H1 (cell line): ENCODE data around the gene PPP1R9A. TPM values are rescaled to one million over a fixed set of nuclear protein-coding genes. Genes with fewer than 3 reads are reported as not detected.

Experiments
- FOSL1 ChIP-seq: IDR thresholded peaks from 2 replicates; pipeline ENCODE4 v1.6.1; 2011; ENCODE audit warnings: mild to moderate bottlenecking, low read depth, low read length, moderate library complexity; ENCODE audit not compliant: insufficient read depth
- polyA plus RNA-seq, 7 experiments: library from polyadenylated mRNA; depleted of rRNA in 3 of 7; stranded (reverse) in 5 of 7; unstranded in 2 of 7; fragments of >200 nt in 5 of 7; fragments of 200-250 nt in 2 of 7; gene quantifications; 1 replicate in 5 of 7; 2 replicates in 1 of 7; 4 replicates in 1 of 7; pipeline versions ENCODE4 v1.2.1 to v1.2.3, GENCODE V29; 2011 to 2013; ENCODE audit warnings: missing spikeins in 2 of 7, mixed read lengths in 2 of 7
- total RNA-seq: library from RNA; stranded (reverse); fragmentation: NEBNext Ultra II Directional; extraction: Animal tissue kit (Norgen Biotek cat#: 25700); gene quantifications from 2 replicates; pipeline ENCODE4 v1.2.1, GENCODE V29; 2021

The PPP1R9A gene
- total and polyA plus RNA-seq, 2 of the 8 experiments (the other 6 are each of a cell fraction or from before 2014, with no cell fraction given), result 3.0 to 20.3 TPM

DNA sequence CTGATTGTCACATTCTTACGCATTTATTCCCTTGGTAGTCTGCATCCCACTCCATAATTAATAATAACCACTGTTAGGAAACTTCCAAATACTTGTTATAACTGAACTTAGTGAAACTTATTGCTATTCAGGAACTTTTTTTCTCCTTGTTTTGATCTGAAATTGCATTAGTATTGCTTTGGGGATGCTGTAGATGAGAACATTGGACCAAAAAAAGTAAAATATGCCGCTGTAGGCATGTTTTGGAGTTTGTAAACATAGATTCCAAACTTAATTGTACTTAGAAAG is 1.7 kb downstream of the PPP1R9A start (continued):
- no peak for TF ChIP-seq FOSL1
